ENCODE measurements around the gene STX5. TPM values are rescaled to one million over a fixed set of nuclear protein-coding genes. Genes with fewer than 3 reads are reported as not detected.

The STX5 gene
- total and polyA plus RNA-seq, 10 of the 15 experiments (the other 5 are each of a cell fraction or from before 2014, with no cell fraction given), result 3.8 to 35.4 (median 27.4) TPM

DNA sequence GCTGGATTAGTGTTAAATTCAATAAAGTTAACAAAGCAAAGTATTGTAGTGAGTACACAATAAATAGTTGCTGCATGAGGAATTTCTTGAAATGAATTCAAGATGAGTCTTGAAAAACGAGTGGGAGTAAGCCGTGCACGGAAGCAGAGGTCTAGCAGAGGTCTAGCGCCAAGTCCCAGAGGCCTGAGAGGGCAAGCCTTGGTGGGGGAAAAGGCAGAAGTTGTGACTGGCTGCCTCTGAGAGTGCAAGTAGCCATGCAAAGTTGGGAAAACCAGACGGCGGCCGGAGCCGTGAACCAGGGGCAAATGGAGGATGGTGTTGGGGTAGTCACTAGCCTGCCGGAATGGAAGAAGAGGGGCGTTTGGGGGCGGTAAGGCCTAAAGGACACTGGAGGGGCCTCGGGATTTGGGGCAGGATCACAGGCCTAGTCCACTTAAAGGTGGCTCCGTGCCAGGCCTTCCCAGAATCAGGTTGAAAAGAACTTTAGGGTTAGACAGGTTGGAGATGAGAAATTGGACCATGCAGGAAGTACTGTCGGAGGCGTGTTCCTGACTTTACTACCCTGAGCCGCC lies 48.5 kb upstream of the STX5 start (continued):
- TF ChIP-seq CBX3 (IDR thresholded peaks at IDR 0.05; ENCODE audit: borderline replicate concordance, low read depth) (no peak), BACH1 (IDR thresholded peaks at IDR 0.05; ENCODE audit: borderline replicate concordance) (0 out of 2 replicates have a peak, but pooled peaks have one; percentile 7), SUZ12 (IDR thresholded peaks at IDR 0.05; ENCODE audit: unreplicated experiment) (no peak), USF1 (IDR thresholded peaks at IDR 0.05; ENCODE audit: borderline replicate concordance, extremely low read length, insufficient read depth, low read depth, low read length) (no peak), TCF7 (IDR thresholded peaks at IDR 0.05; ENCODE audit: borderline replicate concordance) (no peak), SMC3 (IDR thresholded peaks at IDR 0.05; ENCODE audit: borderline replicate concordance, low read length) (no peak), NR2C1 (IDR thresholded peaks at IDR 0.05) (no peak), STAT3 (IDR thresholded peaks at IDR 0.05; ENCODE audit: low read depth, low read length) (no peak), TCF12 (IDR thresholded peaks at IDR 0.05; ENCODE audit: low read depth, low read length) (no peak), E2F8 (IDR thresholded peaks at IDR 0.05; ENCODE audit: low read depth, partially characterized antibody) (no peak), E4F1 (IDR thresholded peaks at IDR 0.05; ENCODE audit: borderline replicate concordance, partially characterized antibody) (peak; percentile 27), JUNB (IDR thresholded peaks at IDR 0.05) (no peak), FOS (IDR thresholded peaks at IDR 0.05; ENCODE audit: borderline replicate concordance, extremely low read depth, insufficient read length) (no peak), YY1 (IDR thresholded peaks at IDR 0.05; ENCODE audit: low read depth, low read length) (no peak; the same call in 1 of the 2 replicates)
- TF ChIP-seq, protein P1, sequence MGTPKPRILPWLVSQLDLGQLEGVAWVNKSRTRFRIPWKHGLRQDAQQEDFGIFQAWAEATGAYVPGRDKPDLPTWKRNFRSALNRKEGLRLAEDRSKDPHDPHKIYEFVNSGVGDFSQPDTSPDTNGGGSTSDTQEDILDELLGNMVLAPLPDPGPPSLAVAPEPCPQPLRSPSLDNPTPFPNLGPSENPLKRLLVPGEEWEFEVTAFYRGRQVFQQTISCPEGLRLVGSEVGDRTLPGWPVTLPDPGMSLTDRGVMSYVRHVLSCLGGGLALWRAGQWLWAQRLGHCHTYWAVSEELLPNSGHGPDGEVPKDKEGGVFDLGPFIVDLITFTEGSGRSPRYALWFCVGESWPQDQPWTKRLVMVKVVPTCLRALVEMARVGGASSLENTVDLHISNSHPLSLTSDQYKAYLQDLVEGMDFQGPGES (IDR thresholded peaks at IDR 0.05), result no peak
- TF ChIP-seq, protein P2, sequence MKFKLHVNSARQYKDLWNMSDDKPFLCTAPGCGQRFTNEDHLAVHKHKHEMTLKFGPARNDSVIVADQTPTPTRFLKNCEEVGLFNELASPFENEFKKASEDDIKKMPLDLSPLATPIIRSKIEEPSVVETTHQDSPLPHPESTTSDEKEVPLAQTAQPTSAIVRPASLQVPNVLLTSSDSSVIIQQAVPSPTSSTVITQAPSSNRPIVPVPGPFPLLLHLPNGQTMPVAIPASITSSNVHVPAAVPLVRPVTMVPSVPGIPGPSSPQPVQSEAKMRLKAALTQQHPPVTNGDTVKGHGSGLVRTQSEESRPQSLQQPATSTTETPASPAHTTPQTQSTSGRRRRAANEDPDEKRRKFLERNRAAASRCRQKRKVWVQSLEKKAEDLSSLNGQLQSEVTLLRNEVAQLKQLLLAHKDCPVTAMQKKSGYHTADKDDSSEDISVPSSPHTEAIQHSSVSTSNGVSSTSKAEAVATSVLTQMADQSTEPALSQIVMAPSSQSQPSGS (IDR thresholded peaks at IDR 0.05; ENCODE audit: low read length), result no peak
- TF ChIP-seq, protein P3, sequence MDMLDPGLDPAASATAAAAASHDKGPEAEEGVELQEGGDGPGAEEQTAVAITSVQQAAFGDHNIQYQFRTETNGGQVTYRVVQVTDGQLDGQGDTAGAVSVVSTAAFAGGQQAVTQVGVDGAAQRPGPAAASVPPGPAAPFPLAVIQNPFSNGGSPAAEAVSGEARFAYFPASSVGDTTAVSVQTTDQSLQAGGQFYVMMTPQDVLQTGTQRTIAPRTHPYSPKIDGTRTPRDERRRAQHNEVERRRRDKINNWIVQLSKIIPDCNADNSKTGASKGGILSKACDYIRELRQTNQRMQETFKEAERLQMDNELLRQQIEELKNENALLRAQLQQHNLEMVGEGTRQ (IDR thresholded peaks at IDR 0.05; ENCODE audit: borderline replicate concordance, low read depth, low read length), result no peak
